Astrocyte (in vitro differentiated cells and primary cell): ENCODE measurements around the gene FBXW7. TPM values are rescaled to one million over a fixed set of nuclear protein-coding genes. Genes with fewer than 3 reads are reported as not detected.
A peak's percentile ranks its signal among the peaks of the same experiment; 100 is the strongest.

Experiments used
- DNase-seq: peaks from one replicate; pipeline ENCODE4 v3.0.0-alpha.2; 2010; ENCODE audit warnings: low read depth
- FAIRE-seq: peaks from 2 replicates; lab custom pipeline; 2011; peaks lifted over from hg19 to GRCh38; lab: Jason Lieb, UNC
- H2AFZ ChIP-seq: 2 replicates; pipeline ENCODE4 v1.6.0; 2012; ENCODE audit warnings: low read depth, low read length, inconsistent platforms
- H3K27ac ChIP-seq: 2 replicates; pipeline ENCODE4 v1.5.1; 2011; ENCODE audit warnings: low read depth, low read length, inconsistent platforms
- H3K27me3 ChIP-seq: 2 replicates; pipeline ENCODE4 v1.6.0; 2011; ENCODE audit warnings: low read length, inconsistent platforms; ENCODE audit not compliant: insufficient read depth
- H3K36me3 ChIP-seq: 2 replicates; pipeline ENCODE4 v1.5.1; 2011; ENCODE audit warnings: low read length, inconsistent platforms; ENCODE audit not compliant: insufficient read depth
- H3K4me1 ChIP-seq: 2 replicates; pipeline ENCODE4 v1.5.1; 2011; ENCODE audit warnings: low read length, inconsistent platforms; ENCODE audit not compliant: insufficient read depth
- H3K4me2 ChIP-seq: 2 replicates; pipeline ENCODE4 v1.6.0; 2012; ENCODE audit warnings: low read length, inconsistent platforms
- H3K4me3 ChIP-seq: 2 replicates; pipeline ENCODE4 v1.5.1; 2011; ENCODE audit warnings: low read depth, mild to moderate bottlenecking, low read length, inconsistent platforms; ENCODE audit not compliant: insufficient read depth
- H3K79me2 ChIP-seq: 2 replicates; pipeline ENCODE4 v1.6.0; 2012; ENCODE audit warnings: mild to moderate bottlenecking, low read length, inconsistent platforms; ENCODE audit not compliant: insufficient read depth
- H3K9ac ChIP-seq: 2 replicates; pipeline ENCODE4 v1.6.0; 2012; ENCODE audit warnings: mild to moderate bottlenecking, low read length, inconsistent platforms
- H3K9me3 ChIP-seq: 2 replicates; pipeline ENCODE4 v1.5.1; 2012; ENCODE audit warnings: low read depth, mild to moderate bottlenecking, low read length, inconsistent platforms; ENCODE audit not compliant: insufficient read depth
- H4K20me1 ChIP-seq: 2 replicates; pipeline ENCODE4 v1.6.0; 2012; ENCODE audit warnings: low read length, inconsistent platforms; ENCODE audit not compliant: insufficient read depth
- H3K27ac Mint-ChIP-seq: one replicate; pipeline ENCODE4 v1.8.0; 2021; ENCODE audit warnings: mild to moderate bottlenecking, mixed read lengths; ENCODE audit not compliant: unreplicated experiment
- H3K27me3 Mint-ChIP-seq: one replicate; pipeline ENCODE4 v1.8.0; 2021; ENCODE audit warnings: low read depth, mixed read lengths; ENCODE audit not compliant: unreplicated experiment
- H3K36me3 Mint-ChIP-seq: one replicate; pipeline ENCODE4 v1.8.0; 2021; ENCODE audit warnings: low read depth, mixed read lengths; ENCODE audit not compliant: unreplicated experiment
- H3K4me1 Mint-ChIP-seq: one replicate; pipeline ENCODE4 v1.8.0; 2021; ENCODE audit warnings: low read depth, mixed read lengths; ENCODE audit not compliant: unreplicated experiment
- H3K4me3 Mint-ChIP-seq: one replicate; pipeline ENCODE4 v1.8.0; 2021; ENCODE audit warnings: mild to moderate bottlenecking, moderate library complexity, mixed read lengths; ENCODE audit not compliant: unreplicated experiment
- H3K9me3 Mint-ChIP-seq: one replicate; pipeline ENCODE4 v1.8.0; 2021; ENCODE audit warnings: mild to moderate bottlenecking, mixed read lengths; ENCODE audit not compliant: unreplicated experiment
- EZH2 ChIP-seq: IDR thresholded peaks from 2 replicates; pipeline ENCODE4 v1.6.1; 2012; ENCODE audit warnings: mild to moderate bottlenecking, low read length, inconsistent platforms; ENCODE audit not compliant: insufficient read depth
- total RNA-seq: library from RNA; stranded (reverse); gene quantifications from 2 replicates; pipeline ENCODE4 v1.2.1, GENCODE V29; 2021
- TF ChIP-seq, protein P1 (sequence below): IDR thresholded peaks from 2 replicates; pipeline ENCODE4 v1.5.1; 2011; ENCODE audit warnings: low read depth, mild to moderate bottlenecking, inconsistent platforms, low read length, moderate library complexity; ENCODE audit not compliant: insufficient read depth

Gene FBXW7
- total RNA-seq, 1 donor from 2014 or later = 34.7 TPM

GRCh38 chr4:152558396-152558795 lies 22.5 kb upstream of the FBXW7 start:
- H3K4me2 ChIP-seq = no peak overlapping the region
- H3K36me3 Mint-ChIP-seq = no peaks in the 10 kb centered on the region
- no peaks in the 10 kb centered on the region for H3K27me3 ChIP-seq
- DNase-seq = no peak
- TF ChIP-seq, protein P1, sequence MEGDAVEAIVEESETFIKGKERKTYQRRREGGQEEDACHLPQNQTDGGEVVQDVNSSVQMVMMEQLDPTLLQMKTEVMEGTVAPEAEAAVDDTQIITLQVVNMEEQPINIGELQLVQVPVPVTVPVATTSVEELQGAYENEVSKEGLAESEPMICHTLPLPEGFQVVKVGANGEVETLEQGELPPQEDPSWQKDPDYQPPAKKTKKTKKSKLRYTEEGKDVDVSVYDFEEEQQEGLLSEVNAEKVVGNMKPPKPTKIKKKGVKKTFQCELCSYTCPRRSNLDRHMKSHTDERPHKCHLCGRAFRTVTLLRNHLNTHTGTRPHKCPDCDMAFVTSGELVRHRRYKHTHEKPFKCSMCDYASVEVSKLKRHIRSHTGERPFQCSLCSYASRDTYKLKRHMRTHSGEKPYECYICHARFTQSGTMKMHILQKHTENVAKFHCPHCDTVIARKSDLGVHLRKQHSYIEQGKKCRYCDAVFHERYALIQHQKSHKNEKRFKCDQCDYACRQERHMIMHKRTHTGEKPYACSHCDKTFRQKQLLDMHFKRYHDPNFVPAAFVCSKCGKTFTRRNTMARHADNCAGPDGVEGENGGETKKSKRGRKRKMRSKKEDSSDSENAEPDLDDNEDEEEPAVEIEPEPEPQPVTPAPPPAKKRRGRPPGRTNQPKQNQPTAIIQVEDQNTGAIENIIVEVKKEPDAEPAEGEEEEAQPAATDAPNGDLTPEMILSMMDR = no peak
- no peak for TF ChIP-seq EZH2
- H3K4me3 ChIP-seq = no peak overlapping the region
- no peaks in the 10 kb centered on the region for H3K4me1 ChIP-seq
- no peaks in the 10 kb centered on the region for H3K27me3 Mint-ChIP-seq
- no peaks in the 10 kb centered on the region for H3K9me3 ChIP-seq
- H3K9ac ChIP-seq = no peak overlapping the region
- H4K20me1 ChIP-seq = no peaks in the 10 kb centered on the region
- FAIRE-seq = no peak
- no peaks in the 10 kb centered on the region for H3K9me3 Mint-ChIP-seq
- H3K4me3 Mint-ChIP-seq = no peak overlapping the region
- no peak overlapping the region for H2AFZ ChIP-seq
- H3K27ac ChIP-seq = no peak overlapping the region
- H3K36me3 ChIP-seq = no peaks in the 10 kb centered on the region
- H3K79me2 ChIP-seq = no peaks in the 10 kb centered on the region
- peaks cover 4% of the 10 kb centered on the region for H3K4me1 Mint-ChIP-seq
- H3K27ac Mint-ChIP-seq = no peak overlapping the region

GRCh38 chr4:152556834-152557233 lies 20.9 kb upstream of the FBXW7 start:
- no peaks in the 10 kb centered on the region for H3K27me3 Mint-ChIP-seq
- no peak overlapping the region for H3K4me3 ChIP-seq
- H3K79me2 ChIP-seq = no peaks in the 10 kb centered on the region
- no peaks in the 10 kb centered on the region for H3K4me1 ChIP-seq
- no peak overlapping the region for H3K4me2 ChIP-seq
- no peaks in the 10 kb centered on the region for H3K36me3 Mint-ChIP-seq
- no peak for DNase-seq
- no peak overlapping the region for H3K27ac Mint-ChIP-seq
- H4K20me1 ChIP-seq = no peaks in the 10 kb centered on the region
- peaks cover 4% of the 10 kb centered on the region for H3K4me1 Mint-ChIP-seq
- H3K9ac ChIP-seq = no peak overlapping the region
- H3K27ac ChIP-seq = no peak overlapping the region
- H3K36me3 ChIP-seq = no peaks in the 10 kb centered on the region
- no peaks in the 10 kb centered on the region for H3K27me3 ChIP-seq
- H2AFZ ChIP-seq = no peak overlapping the region
- TF ChIP-seq EZH2 = no peak
- TF ChIP-seq, protein P1 = no peak
- no peaks in the 10 kb centered on the region for H3K9me3 ChIP-seq
- H3K9me3 Mint-ChIP-seq = no peaks in the 10 kb centered on the region
- no peak for FAIRE-seq
- H3K4me3 Mint-ChIP-seq = no peak overlapping the region

DNA sequence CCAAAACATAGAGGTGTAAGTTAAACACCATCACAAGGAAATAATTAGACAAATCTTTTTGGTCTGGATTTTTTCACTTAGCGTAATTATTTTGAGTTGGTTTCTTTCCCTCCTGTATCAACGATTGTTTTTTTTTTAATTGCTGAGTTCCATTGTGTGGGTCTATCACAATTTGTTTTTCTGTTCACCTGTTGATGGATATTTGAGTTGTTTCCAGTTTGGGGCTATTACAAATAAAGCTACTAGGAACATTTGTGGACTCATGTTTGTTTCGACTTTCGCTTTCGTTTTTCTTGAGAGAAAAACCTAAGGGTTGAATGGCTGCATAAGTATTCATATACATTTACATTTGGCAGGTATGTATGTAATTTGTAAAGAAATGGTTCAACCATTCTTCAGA lies 20.4 kb upstream of the FBXW7 start:
- peak; percentile 13 for FAIRE-seq
- Histone ChIP-seq H4K20me1 (no peaks in the 10 kb centered on the region), H3K9ac (no peak overlapping the region), H3K79me2 (no peaks in the 10 kb centered on the region), H3K27ac (no peak overlapping the region), H3K27me3 (no peaks in the 10 kb centered on the region), H3K4me1 (no peaks in the 10 kb centered on the region), H3K4me2 (no peak overlapping the region), H3K9me3 (no peaks in the 10 kb centered on the region), H3K36me3 (no peaks in the 10 kb centered on the region), H2AFZ (no peak overlapping the region), H3K4me3 (no peak overlapping the region)
- Mint-ChIP-seq H3K36me3 (no peaks in the 10 kb centered on the region), H3K27me3 (peaks cover under 1% of the 10 kb centered on the region), H3K27ac (no peak overlapping the region), H3K4me3 (no peak overlapping the region), H3K9me3 (no peaks in the 10 kb centered on the region), H3K4me1 (peaks cover 4% of the 10 kb centered on the region)
- TF ChIP-seq EZH2 = no peak
- TF ChIP-seq, protein P1 = no peak
- DNase-seq = no peak
